ENCODE data around the gene GJA4.

The GJA4 gene

DNA sequence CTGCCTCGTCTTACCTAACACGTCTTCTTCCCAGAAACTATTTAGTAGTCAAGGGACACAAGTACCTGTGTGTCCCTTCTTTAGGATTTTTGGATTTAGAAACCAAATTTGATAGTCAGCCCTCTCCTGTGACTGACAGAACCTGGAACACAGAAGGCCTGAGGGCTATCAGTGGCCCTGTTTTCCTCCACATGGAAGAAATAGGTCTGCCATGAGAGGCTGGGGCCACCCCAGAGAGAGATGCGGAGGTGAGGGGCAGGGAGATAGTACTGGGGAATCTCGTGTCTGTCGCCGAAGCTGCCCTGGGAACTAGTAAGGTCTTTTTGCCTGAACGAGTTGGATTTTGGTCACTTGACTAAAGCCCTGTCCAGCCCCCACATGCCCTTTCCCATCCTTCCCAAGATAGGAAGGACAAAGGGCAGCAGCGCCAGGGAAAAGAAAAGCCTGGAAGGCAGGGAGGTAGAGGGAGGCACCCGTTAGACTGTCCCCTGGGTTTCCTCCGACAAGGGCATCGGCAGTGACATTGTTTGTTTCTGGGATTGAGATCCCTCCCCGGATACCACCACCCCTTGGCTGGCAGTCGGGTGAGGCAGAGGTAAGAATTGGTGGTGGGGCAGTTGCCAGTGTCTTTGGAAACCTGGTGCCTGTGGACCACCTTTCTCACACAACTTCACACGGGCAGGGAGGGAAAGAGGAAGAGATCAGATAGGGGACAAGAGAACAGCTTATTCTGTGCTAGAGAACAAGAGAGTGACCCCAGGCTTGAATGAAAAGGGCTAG, 46.9 kb downstream of the GJA4 start:
- no peak for DNase-seq (ENCODE audit: low spot score)

DNA sequence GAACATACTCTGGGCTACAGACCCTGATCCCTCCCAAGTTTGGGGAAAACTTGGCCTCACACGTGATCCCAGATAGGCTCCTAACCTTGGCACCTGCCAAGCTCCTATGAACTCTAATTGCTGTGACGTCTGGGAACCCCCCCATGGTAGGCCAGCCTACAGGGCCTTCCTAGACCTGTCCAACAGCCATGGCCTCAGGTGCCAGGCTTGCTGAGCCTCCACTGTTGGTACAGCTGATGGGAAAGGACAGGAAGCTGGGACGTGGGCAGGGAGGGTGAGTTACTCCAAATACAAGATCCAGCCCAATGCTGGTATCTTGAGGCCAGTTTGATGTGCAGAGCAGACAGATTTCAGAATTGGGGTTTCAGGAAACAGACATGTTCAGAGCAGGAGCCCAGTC, 47.6 kb downstream of the GJA4 start:
- no peak for DNase-seq (ENCODE audit: low spot score)

DNA sequence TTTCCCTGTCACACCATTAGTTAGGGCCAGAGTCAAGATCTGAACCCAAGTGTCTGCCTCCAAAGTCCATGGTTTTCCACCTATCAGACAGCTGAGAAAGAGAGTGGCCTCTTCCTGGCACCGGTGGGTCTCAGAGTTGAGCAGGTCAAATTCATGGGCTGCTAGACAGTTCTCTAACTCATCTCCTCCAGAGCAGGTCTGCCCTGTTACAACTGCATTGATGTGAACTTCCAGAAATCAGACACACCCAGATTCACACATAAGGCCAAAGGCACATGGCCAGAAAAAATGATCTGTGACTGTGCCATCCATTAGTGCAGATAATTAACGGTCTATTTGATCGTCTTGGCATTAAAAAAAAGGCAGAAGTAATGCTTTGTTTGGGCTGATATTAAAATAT, 49.3 kb downstream of the GJA4 start:
- no peak for DNase-seq (ENCODE audit: low spot score)

DNA sequence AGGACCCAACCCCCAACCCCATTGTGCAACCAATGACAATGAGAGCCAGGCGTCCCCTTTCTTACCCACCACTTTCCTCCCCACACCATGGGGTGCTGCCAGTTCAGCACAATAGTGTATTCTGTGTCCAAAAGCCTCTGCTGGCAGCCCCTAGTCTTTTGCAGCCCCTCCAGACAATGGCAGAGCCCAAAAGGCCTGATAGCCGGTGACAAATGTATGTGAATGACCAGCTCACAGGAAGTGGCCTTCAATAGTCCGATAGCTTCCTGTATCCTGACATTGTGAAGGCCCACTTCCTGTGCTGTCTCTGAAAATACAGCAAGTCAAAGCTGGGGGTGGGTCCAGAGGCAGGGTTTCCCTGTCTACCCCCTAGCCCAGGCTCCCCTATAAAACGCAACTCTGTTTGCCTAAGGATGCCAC, 50.2 kb downstream of the GJA4 start:
- DNase-seq (ENCODE audit: low spot score) = no peak

DNA sequence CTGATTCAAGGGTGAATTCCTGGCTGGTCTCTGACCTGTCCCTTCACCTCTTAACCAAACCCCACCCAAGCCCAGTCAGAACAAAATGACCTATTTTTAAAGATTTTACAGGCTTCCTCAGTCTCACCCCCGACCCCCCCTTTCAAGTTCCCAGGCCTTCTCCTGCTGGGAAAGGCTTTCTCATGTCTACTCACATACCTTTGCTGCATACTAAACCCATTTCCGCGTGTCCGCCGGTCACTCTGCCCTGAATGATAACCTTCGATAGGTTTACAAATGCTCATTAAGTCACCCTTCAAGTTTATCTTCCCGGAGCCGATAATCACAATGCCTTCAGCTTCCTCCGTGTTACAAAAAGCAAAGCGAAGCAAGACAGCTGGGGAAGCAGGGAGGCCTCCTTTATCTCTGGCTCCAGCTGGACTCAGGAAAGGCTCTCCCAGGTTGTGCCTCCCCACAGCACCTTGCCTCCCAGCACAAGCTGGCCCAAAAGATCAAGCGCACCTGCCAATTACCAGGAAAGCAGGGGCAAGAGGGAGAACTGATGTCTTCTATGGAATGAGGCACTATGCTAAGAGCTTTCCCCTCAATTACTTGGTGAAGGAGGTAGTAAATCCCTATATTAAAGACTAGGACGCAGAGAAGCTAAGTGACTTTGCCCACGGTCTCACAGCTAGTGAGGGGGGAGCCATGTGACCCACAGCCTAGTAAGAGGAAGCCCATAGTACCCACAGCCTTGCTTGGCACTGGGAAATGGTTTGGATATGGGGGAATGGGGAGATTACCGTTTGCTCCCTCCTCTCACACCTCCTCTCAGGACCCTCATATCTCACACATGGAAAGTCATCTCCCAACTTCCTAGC, 50.8 kb downstream of the GJA4 start:
- DNase-seq (ENCODE audit: low spot score) = no peak

DNA sequence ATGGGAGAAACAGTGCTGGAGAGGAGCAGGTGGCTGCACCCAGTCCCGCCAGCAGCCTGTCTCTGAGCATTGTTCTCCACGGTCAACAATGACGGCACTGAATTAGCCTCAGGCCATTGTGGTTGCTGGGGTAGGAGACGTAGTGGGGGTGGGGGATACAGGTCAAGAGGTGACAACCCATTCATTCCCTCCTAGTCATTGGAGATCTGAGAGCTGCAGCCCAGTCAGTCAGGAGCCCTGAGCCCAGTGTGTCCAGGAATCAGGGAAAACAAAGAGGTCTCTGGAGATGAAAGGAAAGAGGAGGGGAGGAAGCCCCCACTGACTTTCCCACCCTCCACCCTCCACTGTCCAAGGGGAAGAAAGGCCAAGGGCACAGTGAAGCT, 51.4 kb downstream of the GJA4 start:
- DNase-seq (ENCODE audit: low spot score) = peak; percentile 58

Data from globus pallidus (tissue), 1 donor.